ENCODE data around the gene TRH. TPM values are rescaled to one million over a fixed set of nuclear protein-coding genes. Genes with fewer than 3 reads are reported as not detected.
A peak's percentile ranks its signal among the peaks of the same experiment; 100 is the strongest.

Gene TRH
- total RNA-seq (2021) (not detected in 2 replicates), Bru-seq, nascent RNA (not detected), BruChase-seq, experiment 1, labeled RNA remaining after a 2-hour chase (not detected), BruChase-seq, experiment 2, labeled RNA remaining after a 6-hour chase (not detected)
- long read RNA-seq = 0 reads

GRCh38 chr3:129974564-129974832, at the start of gene TRH:
TRH (plus strand) TSS chr3:129974720; CDS start chr3:129975817, 1,097 bp downstream.
- Histone ChIP-seq H3K36me3 (ENCODE audit: insufficient read depth, low read length, poor library complexity, severe bottlenecking) (no peaks in the 10 kb centered on the region), H3K4me3 (ENCODE audit: low read depth, low read length, poor library complexity, severe bottlenecking) (peak within 1 kb of the TSS; percentile 14), H3K9me3 (ENCODE audit: low read depth, low read length, poor library complexity, severe bottlenecking) (no peaks in the 10 kb centered on the region), H3K4me1 (ENCODE audit: insufficient read depth, low read length, poor library complexity, severe bottlenecking) (peaks cover 5% of the 10 kb centered on the region), H3K27me3 (replicated peaks; ENCODE audit: insufficient read depth, low read depth, low read length, poor library complexity) (peaks cover 78% of the 10 kb centered on the region), H3K27ac (ENCODE audit: low read depth, low read length, poor library complexity, severe bottlenecking) (no peak within 1 kb of the TSS)
- no peak for DNase-seq (ENCODE audit: low spot score)
- POLR2A ChIA-PET (ENCODE audit: low non-redundant PET) = no interaction called here
- no peak for TF ChIP-seq CTCF (conservative IDR thresholded peaks at IDR 0.05; ENCODE audit: low read depth, low read length)
- no peak for TF ChIP-seq EZH2 (IDR thresholded peaks at IDR 0.05; ENCODE audit: borderline replicate concordance, low read depth, low read length, poor library complexity, severe bottlenecking)
- no TSS peak for BruUV-seq (replicated peaks)
- CTCF ChIA-PET = no interaction called here
- intact Hi-C loops (cut with micrococcal nuclease; ENCODE audit: unreplicated experiment) = no loop called here

GRCh38 chr3:129927072-129927471, 47.4 kb upstream of the TRH start:
- H3K4me1 ChIP-seq (ENCODE audit: insufficient read depth, low read length, poor library complexity, severe bottlenecking) = no peaks in the 10 kb centered on the region
- H3K4me3 ChIP-seq (ENCODE audit: low read depth, low read length, poor library complexity, severe bottlenecking) = no peak overlapping the region
- ChIA-PET CTCF (no interaction called here), POLR2A (ENCODE audit: low non-redundant PET) (no interaction called here)
- peaks cover 3% of the 10 kb centered on the region for H3K9me3 ChIP-seq (ENCODE audit: low read depth, low read length, poor library complexity, severe bottlenecking)
- no peaks in the 10 kb centered on the region for H3K27me3 ChIP-seq (replicated peaks; ENCODE audit: insufficient read depth, low read depth, low read length, poor library complexity)
- no peak for TF ChIP-seq CTCF (conservative IDR thresholded peaks at IDR 0.05; ENCODE audit: low read depth, low read length)
- TF ChIP-seq EZH2 (IDR thresholded peaks at IDR 0.05; ENCODE audit: borderline replicate concordance, low read depth, low read length, poor library complexity, severe bottlenecking) = no peak
- DNase-seq (ENCODE audit: low spot score) = no peak
- BruUV-seq (replicated peaks) = no TSS peak
- intact Hi-C loops (cut with micrococcal nuclease; ENCODE audit: unreplicated experiment) = no loop called here
- no peak overlapping the region for H3K27ac ChIP-seq (ENCODE audit: low read depth, low read length, poor library complexity, severe bottlenecking)
- no peaks in the 10 kb centered on the region for H3K36me3 ChIP-seq (ENCODE audit: insufficient read depth, low read length, poor library complexity, severe bottlenecking)

- no peak for TF ChIP-seq CTCF (conservative IDR thresholded peaks at IDR 0.05; ENCODE audit: low read depth, low read length)
- BruUV-seq (replicated peaks) = no TSS peak
- DNase-seq (ENCODE audit: low spot score) = no peak
- Histone ChIP-seq H3K27ac (ENCODE audit: low read depth, low read length, poor library complexity, severe bottlenecking) (no peak overlapping the region), H3K9me3 (ENCODE audit: low read depth, low read length, poor library complexity, severe bottlenecking) (peaks cover 3% of the 10 kb centered on the region), H3K36me3 (ENCODE audit: insufficient read depth, low read length, poor library complexity, severe bottlenecking) (no peaks in the 10 kb centered on the region), H3K4me1 (ENCODE audit: insufficient read depth, low read length, poor library complexity, severe bottlenecking) (no peaks in the 10 kb centered on the region), H3K27me3 (replicated peaks; ENCODE audit: insufficient read depth, low read depth, low read length, poor library complexity) (no peaks in the 10 kb centered on the region), H3K4me3 (ENCODE audit: low read depth, low read length, poor library complexity, severe bottlenecking) (no peak overlapping the region)
- POLR2A ChIA-PET (ENCODE audit: low non-redundant PET) = no interaction called here
- intact Hi-C loops (cut with micrococcal nuclease; ENCODE audit: unreplicated experiment) = no loop called here
- CTCF ChIA-PET = no interaction called here
Observed at GRCh38 chr3:129929383-129929782, 45.1 kb upstream of the TRH start.

All from A673 (cell line).